ENCODE measurements around the gene ARSG. TPM values are rescaled to one million over a fixed set of nuclear protein-coding genes. Genes with fewer than 3 reads are reported as not detected.

Gene ARSG
- total RNA-seq, 3 donors from 2014 or later, result 9.3 to 14.8 (median 9.5) TPM

DNA sequence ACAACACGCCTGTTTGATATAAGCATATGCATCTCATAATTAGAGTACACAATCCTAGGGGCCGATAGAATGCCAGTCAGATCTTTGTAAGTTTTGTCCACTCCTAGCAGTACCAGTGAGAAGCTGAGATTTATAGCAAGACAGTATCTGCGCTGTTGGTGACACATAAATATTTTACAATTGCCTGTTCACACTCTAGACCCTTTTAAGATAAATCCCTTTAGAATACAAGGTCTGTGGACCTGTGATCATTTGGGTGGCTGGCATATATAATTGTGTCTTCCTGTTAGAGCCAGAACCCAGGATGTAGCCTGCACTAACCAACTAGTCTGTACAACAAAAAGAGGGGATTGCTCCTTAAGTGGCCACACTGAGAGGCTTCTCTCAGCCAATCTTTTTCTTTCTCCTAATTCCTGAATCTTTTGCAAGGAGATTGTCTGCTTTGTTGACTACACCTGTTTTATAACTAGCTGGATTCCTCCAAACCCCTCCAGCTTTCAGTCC lies 91.3 kb downstream of the ARSG start:
- intact Hi-C loops (cut with DNase I; ENCODE audit: low total_unique reads), result no loop called here
- no peak overlapping the region for H3K4me3 ChIP-seq
- no peaks in the 10 kb centered on the region for H3K27me3 ChIP-seq
- no peak for DNase-seq (ENCODE audit: low spot score in 2 of 2)
- H3K9me3 ChIP-seq, result no peaks in the 10 kb centered on the region
- TF ChIP-seq POLR2AphosphoS5 (IDR thresholded peaks at IDR 0.05) (no peak), POLR2A (IDR thresholded peaks at IDR 0.05) (no peak)
- TF ChIP-seq, protein P1, sequence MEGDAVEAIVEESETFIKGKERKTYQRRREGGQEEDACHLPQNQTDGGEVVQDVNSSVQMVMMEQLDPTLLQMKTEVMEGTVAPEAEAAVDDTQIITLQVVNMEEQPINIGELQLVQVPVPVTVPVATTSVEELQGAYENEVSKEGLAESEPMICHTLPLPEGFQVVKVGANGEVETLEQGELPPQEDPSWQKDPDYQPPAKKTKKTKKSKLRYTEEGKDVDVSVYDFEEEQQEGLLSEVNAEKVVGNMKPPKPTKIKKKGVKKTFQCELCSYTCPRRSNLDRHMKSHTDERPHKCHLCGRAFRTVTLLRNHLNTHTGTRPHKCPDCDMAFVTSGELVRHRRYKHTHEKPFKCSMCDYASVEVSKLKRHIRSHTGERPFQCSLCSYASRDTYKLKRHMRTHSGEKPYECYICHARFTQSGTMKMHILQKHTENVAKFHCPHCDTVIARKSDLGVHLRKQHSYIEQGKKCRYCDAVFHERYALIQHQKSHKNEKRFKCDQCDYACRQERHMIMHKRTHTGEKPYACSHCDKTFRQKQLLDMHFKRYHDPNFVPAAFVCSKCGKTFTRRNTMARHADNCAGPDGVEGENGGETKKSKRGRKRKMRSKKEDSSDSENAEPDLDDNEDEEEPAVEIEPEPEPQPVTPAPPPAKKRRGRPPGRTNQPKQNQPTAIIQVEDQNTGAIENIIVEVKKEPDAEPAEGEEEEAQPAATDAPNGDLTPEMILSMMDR (IDR thresholded peaks at IDR 0.05), result no peak
- H3K36me3 ChIP-seq, result no peaks in the 10 kb centered on the region
- H3K4me1 ChIP-seq, result peaks cover 3 to 17% of the 10 kb centered on the region in 2 donors
- H3K27ac ChIP-seq, result peak overlapping the region; percentile 98 to 99

DNA sequence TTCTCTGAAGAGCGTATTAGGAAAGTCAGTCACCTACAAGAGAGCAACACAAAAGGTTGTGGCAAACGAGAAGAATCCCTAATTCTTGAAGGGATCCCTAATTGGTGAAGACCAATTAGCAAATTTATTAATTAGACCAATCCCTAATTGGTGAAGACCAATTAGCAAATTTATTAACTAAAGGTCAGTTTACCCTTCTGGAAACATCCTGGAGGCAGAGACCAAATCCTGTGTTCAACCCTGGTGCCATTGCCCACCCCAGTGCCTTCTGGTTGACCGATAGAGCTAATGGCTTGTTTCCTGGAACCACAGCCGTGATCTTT lies 91.8 kb downstream of the ARSG start:
- no peaks in the 10 kb centered on the region for H3K36me3 ChIP-seq
- intact Hi-C loops (cut with DNase I; ENCODE audit: low total_unique reads), result no loop called here
- peaks cover 3 to 12% of the 10 kb centered on the region in 2 donors for H3K4me1 ChIP-seq
- no peak overlapping the region for H3K4me3 ChIP-seq
- H3K27ac ChIP-seq, result peak overlapping the region; percentile 98 to 99
- H3K9me3 ChIP-seq, result no peaks in the 10 kb centered on the region
- TF ChIP-seq, protein P1 (IDR thresholded peaks at IDR 0.05), result no peak
- TF ChIP-seq POLR2A (IDR thresholded peaks at IDR 0.05), result no peak
- no peak for TF ChIP-seq POLR2AphosphoS5 (IDR thresholded peaks at IDR 0.05)
- no peak for DNase-seq (ENCODE audit: low spot score in 2 of 2)
- H3K27me3 ChIP-seq, result no peaks in the 10 kb centered on the region

DNA sequence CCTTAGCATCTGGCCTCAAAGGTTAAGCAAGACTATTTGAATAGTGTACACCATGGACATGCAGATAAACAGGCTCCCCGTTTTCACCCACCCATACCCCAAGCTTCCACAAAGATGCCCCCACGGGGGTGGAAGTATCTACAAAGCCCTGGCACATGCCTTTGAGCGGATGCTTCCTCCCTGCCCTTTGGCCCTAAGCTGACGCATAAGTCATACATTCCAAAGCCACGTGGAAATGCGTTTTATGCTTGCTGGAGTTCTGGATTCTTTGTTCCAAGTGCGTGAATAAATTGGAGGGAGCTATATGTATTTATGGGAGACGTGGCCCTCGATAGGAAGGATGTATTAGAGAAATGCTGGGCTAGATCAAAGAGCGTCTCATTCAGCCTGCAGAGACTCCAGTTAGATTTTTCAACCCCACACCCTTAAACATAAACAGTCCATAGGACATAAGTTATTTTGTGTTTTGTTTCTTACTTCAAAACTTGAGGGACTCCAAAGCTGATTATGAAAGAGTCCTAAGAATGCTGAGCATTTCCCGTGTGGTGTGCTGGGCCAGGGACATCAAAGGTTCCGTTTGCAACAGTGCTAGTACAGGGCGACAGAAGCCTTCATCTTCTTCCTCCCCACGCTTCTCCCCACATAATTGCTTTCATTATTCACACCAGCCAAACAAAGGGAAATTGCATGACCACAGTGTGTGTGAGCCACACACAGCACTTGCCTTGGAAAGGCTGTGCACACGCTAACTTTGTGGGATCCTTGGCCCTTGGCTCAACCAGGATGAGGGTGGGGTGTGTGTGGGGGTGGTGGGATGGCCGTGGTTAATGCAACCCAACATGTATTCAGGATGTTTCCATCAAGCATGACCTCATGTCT lies 92.4 kb downstream of the ARSG start:
- Histone ChIP-seq H3K4me1 (peaks cover 3 to 8% of the 10 kb centered on the region in 2 donors), H3K4me3 (peak overlapping the region in 1 of 3 donors; percentile 26), H3K9me3 (no peaks in the 10 kb centered on the region), H3K27me3 (no peaks in the 10 kb centered on the region), H3K27ac (peak overlapping the region; percentile 98 to 99), H3K36me3 (no peaks in the 10 kb centered on the region)
- no peak for TF ChIP-seq POLR2A (IDR thresholded peaks at IDR 0.05)
- TF ChIP-seq POLR2AphosphoS5 (IDR thresholded peaks at IDR 0.05), result peak in 1 of 3 donors; percentile 57
- TF ChIP-seq, protein P1 (IDR thresholded peaks at IDR 0.05), result no peak
- intact Hi-C loops (cut with DNase I; ENCODE audit: low total_unique reads), result no loop called here
- DNase-seq (ENCODE audit: low spot score in 2 of 2), result no peak

DNA sequence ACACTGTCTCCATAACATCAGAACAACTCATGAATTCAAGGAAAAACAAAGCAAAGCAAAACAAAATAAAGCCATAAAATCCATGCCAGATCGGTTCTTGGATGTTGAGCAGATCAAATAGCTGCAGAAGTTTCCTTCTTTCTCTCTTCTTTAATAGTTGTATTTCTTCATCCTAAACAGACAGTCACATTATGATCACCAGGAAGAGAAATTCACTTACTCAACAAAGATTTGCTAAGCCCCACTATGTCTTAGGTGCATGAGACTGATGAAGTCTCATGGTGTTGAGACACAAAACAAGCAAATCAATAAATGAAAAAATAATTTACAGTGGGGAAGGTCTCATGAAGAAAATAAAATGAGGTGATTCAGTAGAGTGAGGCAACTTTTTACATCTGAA lies 93.2 kb downstream of the ARSG start:
- TF ChIP-seq POLR2AphosphoS5 (IDR thresholded peaks at IDR 0.05) (peak in 1 of 3 donors; percentile 9), POLR2A (IDR thresholded peaks at IDR 0.05) (no peak)
- no peaks in the 10 kb centered on the region for H3K36me3 ChIP-seq
- peak overlapping the region; percentile 98 to 99 for H3K27ac ChIP-seq
- H3K4me3 ChIP-seq, result no peak overlapping the region
- peaks cover 3 to 8% of the 10 kb centered on the region in 2 donors for H3K4me1 ChIP-seq
- intact Hi-C loops (cut with DNase I; ENCODE audit: low total_unique reads), result no loop called here
- no peaks in the 10 kb centered on the region for H3K9me3 ChIP-seq
- no peaks in the 10 kb centered on the region for H3K27me3 ChIP-seq
- no peak for DNase-seq (ENCODE audit: low spot score in 2 of 2)

DNA sequence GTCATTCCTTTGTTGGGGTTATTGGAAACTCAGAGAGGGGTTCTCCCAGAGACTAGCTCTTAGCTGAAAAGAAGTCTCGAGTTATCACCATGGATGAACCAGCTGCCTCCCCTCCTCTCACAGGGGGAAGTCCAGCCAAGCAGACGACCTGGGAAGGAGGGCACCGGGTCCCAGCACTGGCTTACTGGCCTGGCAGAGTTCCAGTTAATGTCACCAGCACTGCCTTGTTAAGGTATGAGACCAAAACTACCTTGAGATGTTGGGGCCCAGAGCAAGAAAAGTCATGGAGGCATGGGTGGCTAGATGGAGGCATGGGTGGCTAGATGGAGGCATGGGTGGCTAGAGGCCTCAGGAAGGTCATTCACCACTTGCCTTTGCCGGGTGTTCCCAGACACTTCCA lies 93.6 kb downstream of the ARSG start:
- no peaks in the 10 kb centered on the region for H3K9me3 ChIP-seq
- intact Hi-C loops (cut with DNase I; ENCODE audit: low total_unique reads), result no loop called here
- H3K36me3 ChIP-seq, result no peaks in the 10 kb centered on the region
- no peak for DNase-seq (ENCODE audit: low spot score in 2 of 2)
- peak overlapping the region; percentile 67 to 75 for H3K27ac ChIP-seq
- H3K27me3 ChIP-seq, result no peaks in the 10 kb centered on the region
- no peak for TF ChIP-seq POLR2AphosphoS5 (IDR thresholded peaks at IDR 0.05)
- no peak overlapping the region for H3K4me3 ChIP-seq
- peaks cover 0 to 8% of the 10 kb centered on the region in 2 donors for H3K4me1 ChIP-seq
